PC-3 (cell line): ENCODE measurements around the gene GALK2. TPM values are rescaled to one million over a fixed set of nuclear protein-coding genes. Genes with fewer than 3 reads are reported as not detected.

Experiments
- ATAC-seq: fragments of 200-7000 bp; cut with Tn5 transposase; 2 replicates; pipeline ENCODE4 v1.9.1; 2020; ENCODE audit warnings: mild to moderate bottlenecking, moderate library complexity
- BruUV-seq: library from RNA; stranded (reverse); fragments of 400-500 nt; replicated peaks from 2 replicates; lab custom pipeline; 2021; lab: Mats Ljungman, UMichigan
- CTCF ChIA-PET: fragments of 300-600 bp; sonication (Branson Sonifier 250); formaldehyde crosslinking; loops from one replicate; lab custom pipeline; 2022; ENCODE audit warnings: antibody characterized with exemption; lab: Charles Lee
- POLR2A ChIA-PET: fragments of 300-600 bp; sonication (Branson Sonifier 250); formaldehyde crosslinking; loops from one replicate; lab custom pipeline; 2022; ENCODE audit warnings: antibody characterized with exemption; ENCODE audit not compliant: unreplicated experiment; lab: Charles Lee
- DNase-seq: peaks from one replicate; pipeline ENCODE4 v3.0.0-alpha.2; 2015
- H2AFZ ChIP-seq: fragments of 300-600 bp; sonication (generic); 2 replicates; pipeline ENCODE4 v1.6.0; 2016; ENCODE audit warnings: antibody characterized with exemption, low read length
- H3F3A ChIP-seq: fragments of 300-600 bp; sonication (generic); one replicate; pipeline ENCODE4 v1.6.0; 2017; ENCODE audit warnings: antibody characterized with exemption, low read length, control low read depth, mild to moderate bottlenecking; ENCODE audit not compliant: unreplicated experiment
- H3K27ac ChIP-seq: fragments of 300-600 bp; sonication (generic); 2 replicates; pipeline ENCODE4 v1.5.1; 2016; ENCODE audit warnings: mild to moderate bottlenecking, low read length
- H3K27me3 ChIP-seq: fragments of 300-600 bp; sonication (generic); 2 replicates; pipeline ENCODE4 v1.6.1; 2016; ENCODE audit warnings: low read length, mixed read lengths
- H3K36me3 ChIP-seq: fragments of 300-600 bp; sonication (generic); 2 replicates; pipeline ENCODE4 v1.6.1; 2016; ENCODE audit warnings: low read depth, mixed run types, low read length, mixed read lengths
- H3K4me1 ChIP-seq: fragments of 300-600 bp; sonication (generic); 2 replicates; pipeline ENCODE4 v1.5.1; 2016; ENCODE audit warnings: low read length; ENCODE audit not compliant: insufficient read depth
- H3K4me2 ChIP-seq: fragments of 300-600 bp; sonication (generic); 2 replicates; pipeline ENCODE4 v1.6.0; 2016; ENCODE audit warnings: low read length
- H3K4me3 ChIP-seq: fragments of 300-600 bp; sonication (generic); 2 replicates; pipeline ENCODE4 v1.5.1; 2016; ENCODE audit warnings: mild to moderate bottlenecking, low read length, mixed read lengths
- H3K79me2 ChIP-seq: fragments of 300-600 bp; sonication (generic); 2 replicates; pipeline ENCODE4 v1.6.1; 2017; ENCODE audit warnings: low read length, mixed read lengths
- H3K9ac ChIP-seq: fragments of 300-600 bp; sonication (generic); 2 replicates; pipeline ENCODE4 v1.6.0; 2016; ENCODE audit warnings: mild to moderate bottlenecking, low read length
- H3K9me2 ChIP-seq: fragments of 300-600 bp; sonication (generic); replicated peaks from 2 replicates; pipeline ENCODE4 v1.6.1; 2016; ENCODE audit warnings: mixed run types, low read length, mixed read lengths
- H3K9me3 ChIP-seq: fragments of 300-600 bp; sonication (generic); 2 replicates; pipeline ENCODE4 v1.6.1; 2016; ENCODE audit warnings: low read length, mixed read lengths
- H4K20me1 ChIP-seq: fragments of 300-600 bp; sonication (generic); 2 replicates; pipeline ENCODE4 v1.6.1; 2016; ENCODE audit warnings: low read length, mixed read lengths
- CTCF ChIP-seq: fragments of 300-600 bp; sonication (generic); conservative IDR thresholded peaks from 2 replicates; pipeline ENCODE4 v1.5.1; 2017; ENCODE audit warnings: antibody characterized with exemption, low read depth, mild to moderate bottlenecking, low read length
- EZH2 ChIP-seq: fragments of 300-600 bp; sonication (generic); IDR thresholded peaks from one replicate; pipeline ENCODE4 v1.6.1; 2017; ENCODE audit warnings: antibody characterized with exemption, mild to moderate bottlenecking, low read length; ENCODE audit not compliant: unreplicated experiment
- EZH2phosphoT487 ChIP-seq: fragments of 300-600 bp; sonication (generic); IDR thresholded peaks from 2 replicates; pipeline ENCODE4 v1.6.1; 2018; ENCODE audit warnings: mild to moderate bottlenecking, antibody characterized with exemption, low read length, borderline replicate concordance
- intact Hi-C: fragments of 100-400 bp; cut with micrococcal nuclease; formaldehyde crosslinking; loops from 2 replicates; pipeline ENCODE4 v1.9.0; 2023
- total RNA-seq: library from RNA; depleted of rRNA; stranded (reverse); fragments of >200 nt; gene quantifications from 2 replicates; pipeline ENCODE4 v1.2.3, GENCODE V29; 2014

GALK2 gene
- total RNA-seq, 1 experiment from 2014 or later, result 27.2 TPM

GRCh38 chr15:49315391-49315823 lies 145.4 kb downstream of the GALK2 start:
- Histone ChIP-seq H3K27me3 (no peaks in the 10 kb centered on the region), H3K9me2 (no peaks in the 10 kb centered on the region), H3K9ac (no peak overlapping the region), H2AFZ (no peak overlapping the region), H3K79me2 (no peaks in the 10 kb centered on the region), H3F3A (no peaks in the 10 kb centered on the region), H4K20me1 (no peaks in the 10 kb centered on the region), H3K27ac (no peak overlapping the region), H3K36me3 (no peaks in the 10 kb centered on the region; the same call in 1 of the 2 replicates), H3K4me3 (no peak overlapping the region), H3K4me1 (no peaks in the 10 kb centered on the region), H3K4me2 (no peak overlapping the region), H3K9me3 (no peaks in the 10 kb centered on the region)
- no peak for TF ChIP-seq EZH2phosphoT487
- no peak for TF ChIP-seq CTCF
- no peak for TF ChIP-seq EZH2
- DNase-seq (no peak), ATAC-seq (no peak)
- intact Hi-C loops, result no loop called here
- BruUV-seq, result no TSS peak
- CTCF ChIA-PET, result no interaction called here
- POLR2A ChIA-PET, result interaction anchor here (0.6 kb wide), 1 partner anchor 828 kb away, joined by 6 read pairs; no protein-coding TSS in a partner anchor

- Histone ChIP-seq H3K9ac (no peak overlapping the region), H3K9me2 (no peaks in the 10 kb centered on the region), H2AFZ (no peak overlapping the region), H3K4me3 (no peak overlapping the region), H3K4me1 (no peaks in the 10 kb centered on the region), H3F3A (no peaks in the 10 kb centered on the region), H3K36me3 (no peaks in the 10 kb centered on the region; the same call in 1 of the 2 replicates), H3K79me2 (no peaks in the 10 kb centered on the region), H3K4me2 (no peak overlapping the region), H3K27ac (no peak overlapping the region), H3K9me3 (no peaks in the 10 kb centered on the region), H3K27me3 (no peaks in the 10 kb centered on the region), H4K20me1 (no peaks in the 10 kb centered on the region)
- ChIA-PET POLR2A (interaction anchor here (0.6 kb wide), 1 partner anchor 82 kb away, joined by 4 read pairs; no protein-coding TSS in a partner anchor), CTCF (no interaction called here)
- BruUV-seq, result no TSS peak
- TF ChIP-seq EZH2phosphoT487 (no peak), CTCF (no peak), EZH2 (no peak)
- intact Hi-C loops, result no loop called here
- DNase-seq (no peak), ATAC-seq (no peak)
Observed at GRCh38 chr15:49320351-49320750, 150.3 kb downstream of the GALK2 start.

DNA sequence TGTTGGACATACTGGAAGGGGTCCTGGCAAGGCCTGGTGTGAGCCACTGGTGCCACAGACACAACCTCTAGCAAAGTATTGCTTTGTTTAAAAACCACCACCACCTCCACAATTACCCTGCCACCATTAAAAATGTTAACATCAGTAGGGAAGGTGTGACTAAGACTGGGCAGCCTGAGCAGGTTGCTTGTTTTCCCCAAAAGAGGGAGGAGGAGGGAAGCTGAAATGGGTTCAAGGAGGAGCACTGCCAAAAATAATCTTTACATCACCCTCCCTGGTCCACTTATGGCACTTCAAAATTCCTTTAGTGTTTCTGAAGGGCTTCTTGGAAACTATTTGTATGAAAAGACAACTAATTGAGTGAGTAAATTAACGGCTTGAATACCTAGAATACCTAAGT lies 153.2 kb downstream of the GALK2 start:
- POLR2A ChIA-PET, result no interaction called here
- TF ChIP-seq CTCF (no peak), EZH2 (no peak), EZH2phosphoT487 (no peak)

More for the DNA sequence above, 153.2 kb downstream of the GALK2 start:
- H3K9me2 ChIP-seq, result no peaks in the 10 kb centered on the region
- intact Hi-C loops, result no loop called here
- H3K27me3 ChIP-seq, result no peaks in the 10 kb centered on the region
- no peak for ATAC-seq
- no peak overlapping the region for H3K4me2 ChIP-seq
- no peak for DNase-seq
- BruUV-seq, result no TSS peak
- H3K9me3 ChIP-seq, result no peaks in the 10 kb centered on the region
- H3K79me2 ChIP-seq, result no peaks in the 10 kb centered on the region
- no peaks in the 10 kb centered on the region for H3F3A ChIP-seq
- H3K4me3 ChIP-seq, result no peak overlapping the region
- CTCF ChIA-PET, result no interaction called here
- H3K9ac ChIP-seq, result no peak overlapping the region
- H3K4me1 ChIP-seq, result no peaks in the 10 kb centered on the region
- H3K36me3 ChIP-seq, result no peaks in the 10 kb centered on the region; the same call in 1 of the 2 replicates
- H2AFZ ChIP-seq, result no peak overlapping the region
- H3K27ac ChIP-seq, result no peak overlapping the region
- H4K20me1 ChIP-seq, result no peaks in the 10 kb centered on the region
